Osteocyte (in vitro differentiated cells): ENCODE results near the gene AKT1. TPM values are rescaled to one million over a fixed set of nuclear protein-coding genes. Genes with fewer than 3 reads are reported as not detected.
A peak's percentile ranks its signal among the peaks of the same experiment; 100 is the strongest.

Experiments used
- DNase-seq: peaks from one replicate; pipeline ENCODE4 v3.0.0; 2021; ENCODE audit warnings: mixed read lengths; ENCODE audit not compliant: unreplicated experiment; ENCODE audit errors: extremely low spot score
- H3K27ac Mint-ChIP-seq: one replicate; pipeline ENCODE4 v1.8.0; 2021; ENCODE audit warnings: mild to moderate bottlenecking, mixed read lengths; ENCODE audit not compliant: unreplicated experiment
- H3K27me3 Mint-ChIP-seq: one replicate; pipeline ENCODE4 v1.8.0; 2021; ENCODE audit warnings: mixed read lengths; ENCODE audit not compliant: unreplicated experiment
- H3K36me3 Mint-ChIP-seq: one replicate; pipeline ENCODE4 v1.8.0; 2021; ENCODE audit warnings: mixed read lengths; ENCODE audit not compliant: unreplicated experiment
- H3K4me1 Mint-ChIP-seq: one replicate; pipeline ENCODE4 v1.8.0; 2021; ENCODE audit warnings: mixed read lengths; ENCODE audit not compliant: unreplicated experiment
- H3K4me3 Mint-ChIP-seq: one replicate; pipeline ENCODE4 v1.8.0; 2021; ENCODE audit warnings: mild to moderate bottlenecking, moderate library complexity, mixed read lengths; ENCODE audit not compliant: unreplicated experiment
- H3K9me3 Mint-ChIP-seq: one replicate; pipeline ENCODE4 v1.8.0; 2021; ENCODE audit warnings: mixed read lengths; ENCODE audit not compliant: unreplicated experiment
- CTCF ChIP-seq: fragments of 200-600 bp; sonication (generic); IDR thresholded peaks from 2 replicates; pipeline ENCODE4 v1.5.0; 2021; ENCODE audit warnings: antibody characterized with exemption, mild to moderate bottlenecking, moderate library complexity
- total RNA-seq: library from RNA; stranded (reverse); gene quantifications from 2 replicates; pipeline ENCODE4 v1.2.1, GENCODE V29; 2021

AKT1 gene
- total RNA-seq, 1 donor from 2014 or later: 157 TPM

- Mint-ChIP-seq H3K27ac (no peak overlapping the region), H3K27me3 (no peaks in the 10 kb centered on the region), H3K36me3 (no peaks in the 10 kb centered on the region), H3K9me3 (no peaks in the 10 kb centered on the region), H3K4me3 (no peak overlapping the region), H3K4me1 (peaks cover 40% of the 10 kb centered on the region)
- no peak for DNase-seq
- TF ChIP-seq CTCF: no peak
These were observed 8.4 kb upstream of the AKT1 start for GRCh38 chr14:104803912-104804410.

- Mint-ChIP-seq H3K4me1 (peaks cover 40% of the 10 kb centered on the region), H3K27ac (no peak overlapping the region), H3K9me3 (no peaks in the 10 kb centered on the region), H3K27me3 (no peaks in the 10 kb centered on the region), H3K36me3 (no peaks in the 10 kb centered on the region), H3K4me3 (no peak overlapping the region)
- TF ChIP-seq CTCF: no peak
- DNase-seq: no peak
These were observed 7.8 kb upstream of the AKT1 start for GRCh38 chr14:104803280-104803911.

- H3K9me3 Mint-ChIP-seq: no peaks in the 10 kb centered on the region
- H3K36me3 Mint-ChIP-seq: no peaks in the 10 kb centered on the region
- H3K4me3 Mint-ChIP-seq: peak overlapping the region; percentile 53
- DNase-seq: no peak
- H3K27me3 Mint-ChIP-seq: no peaks in the 10 kb centered on the region
- H3K27ac Mint-ChIP-seq: no peak overlapping the region
- no peak for TF ChIP-seq CTCF
- peaks cover 42% of the 10 kb centered on the region for H3K4me1 Mint-ChIP-seq
These were observed 7.0 kb upstream of the AKT1 start for GRCh38 chr14:104802394-104803184.

GRCh38 chr14:104801520-104802393 lies 6.2 kb upstream of the AKT1 start:
- no peak overlapping the region for H3K27ac Mint-ChIP-seq
- peaks cover 45% of the 10 kb centered on the region for H3K4me1 Mint-ChIP-seq
- TF ChIP-seq CTCF: no peak
- H3K4me3 Mint-ChIP-seq: peak overlapping the region; percentile 81
- H3K36me3 Mint-ChIP-seq: no peaks in the 10 kb centered on the region
- H3K27me3 Mint-ChIP-seq: no peaks in the 10 kb centered on the region
- no peak for DNase-seq
- H3K9me3 Mint-ChIP-seq: no peaks in the 10 kb centered on the region
